ENCODE results near the gene SMIM5.
"Not testable (repeated sequence)": the region's sequence is repeated elsewhere in the genome, so short reads cannot be mapped to it uniquely, and the experiment has no call there.

The SMIM5 gene

GRCh38 chr17:75632863-75633485 is at the start of gene SMIM5:
TSS of gene SMIM5 (plus strand) at chr17:75633434. CDS start at chr17:75640202, 6,768 bp downstream.
- no peak for TF ChIP-seq JUND (IDR thresholded peaks at IDR 0.05; ENCODE audit: low read depth)
- in situ Hi-C loops (cut with HindIII; ENCODE audit: low pct_unique_long_range_greater_than_20kb, low sequenced_read_pairs): no loop called here
- peak; percentile 88 to 98 for DNase-seq (ENCODE audit: low read depth in 1 of 2, low spot score in 1 of 2)

GRCh38 chr17:75584849-75585175 is 48.4 kb upstream of the SMIM5 start:
- in situ Hi-C loops (cut with HindIII; ENCODE audit: low pct_unique_long_range_greater_than_20kb, low sequenced_read_pairs): no loop called here
- DNase-seq (ENCODE audit: low read depth in 1 of 2, low spot score in 1 of 2): no peak
- no peak for TF ChIP-seq JUND (IDR thresholded peaks at IDR 0.05; ENCODE audit: low read depth)

- no peak for DNase-seq (ENCODE audit: low read depth in 1 of 2, low spot score in 1 of 2)
- in situ Hi-C loops (cut with HindIII; ENCODE audit: low pct_unique_long_range_greater_than_20kb, low sequenced_read_pairs): no loop called here
Observed at GRCh38 chr17:75587675-75588595, 45.3 kb upstream of the SMIM5 start, which contains the start of gene MYO15B. TSS of gene MYO15B (plus strand) at chr17:75587800. CDS start at chr17:75588058, 258 bp downstream.

GRCh38 chr17:75588596-75589011 is 44.6 kb upstream of the SMIM5 start:
- in situ Hi-C loops (cut with HindIII; ENCODE audit: low pct_unique_long_range_greater_than_20kb, low sequenced_read_pairs): no loop called here
- TF ChIP-seq JUND (IDR thresholded peaks at IDR 0.05; ENCODE audit: low read depth): no peak
- peak in 1 of 2 experiments; percentile 30 for DNase-seq (ENCODE audit: low read depth in 1 of 2, low spot score in 1 of 2)

More at GRCh38 chr17:75587675-75588595, 45.3 kb upstream of the SMIM5 start, which contains the start of gene MYO15B:
- no peak for TF ChIP-seq JUND (IDR thresholded peaks at IDR 0.05; ENCODE audit: low read depth)

- TF ChIP-seq JUND (IDR thresholded peaks at IDR 0.05; ENCODE audit: low read depth): no peak
- in situ Hi-C loops (cut with HindIII; ENCODE audit: low pct_unique_long_range_greater_than_20kb, low sequenced_read_pairs): no loop called here
- peak; percentile 94 to 100 for DNase-seq (ENCODE audit: low read depth in 1 of 2, low spot score in 1 of 2)
Observed at GRCh38 chr17:75589012-75589918, 44.0 kb upstream of the SMIM5 start.

- DNase-seq (ENCODE audit: low read depth in 1 of 2, low spot score in 1 of 2): no peak
- in situ Hi-C loops (cut with HindIII; ENCODE audit: low pct_unique_long_range_greater_than_20kb, low sequenced_read_pairs): no loop called here
- TF ChIP-seq JUND (IDR thresholded peaks at IDR 0.05; ENCODE audit: low read depth): no peak
Observed at GRCh38 chr17:75589919-75590303, 43.3 kb upstream of the SMIM5 start.

GRCh38 chr17:75590314-75590761 is 42.9 kb upstream of the SMIM5 start:
- in situ Hi-C loops (cut with HindIII; ENCODE audit: low pct_unique_long_range_greater_than_20kb, low sequenced_read_pairs): no loop called here
- no peak for DNase-seq (ENCODE audit: low read depth in 1 of 2, low spot score in 1 of 2)
- no peak for TF ChIP-seq JUND (IDR thresholded peaks at IDR 0.05; ENCODE audit: low read depth)

GRCh38 chr17:75590849-75591721 is 42.1 kb upstream of the SMIM5 start:
- DNase-seq (ENCODE audit: low read depth in 1 of 2, low spot score in 1 of 2): no peak
- TF ChIP-seq JUND (IDR thresholded peaks at IDR 0.05; ENCODE audit: low read depth): no peak
- in situ Hi-C loops (cut with HindIII; ENCODE audit: low pct_unique_long_range_greater_than_20kb, low sequenced_read_pairs): no loop called here

- TF ChIP-seq JUND (IDR thresholded peaks at IDR 0.05; ENCODE audit: low read depth): no peak
- in situ Hi-C loops (cut with HindIII; ENCODE audit: low pct_unique_long_range_greater_than_20kb, low sequenced_read_pairs): no loop called here
- no peak for DNase-seq (ENCODE audit: low read depth in 1 of 2, low spot score in 1 of 2)
Observed at GRCh38 chr17:75591722-75592302, 41.4 kb upstream of the SMIM5 start.

- no peak for TF ChIP-seq JUND (IDR thresholded peaks at IDR 0.05; ENCODE audit: low read depth)
- in situ Hi-C loops (cut with HindIII; ENCODE audit: low pct_unique_long_range_greater_than_20kb, low sequenced_read_pairs): no loop called here
- no peak for DNase-seq (ENCODE audit: low read depth in 1 of 2, low spot score in 1 of 2)
Observed at GRCh38 chr17:75592348-75593020, 40.8 kb upstream of the SMIM5 start.

GRCh38 chr17:75593430-75593829 is 39.8 kb upstream of the SMIM5 start:
- in situ Hi-C loops (cut with HindIII; ENCODE audit: low pct_unique_long_range_greater_than_20kb, low sequenced_read_pairs); DNase-seq (ENCODE audit: low read depth in 1 of 2, low spot score in 1 of 2): not testable (repeated sequence)
